Stimulated activated CD4-positive, alpha-beta T cell treated with anti-CD3 and anti-CD28 coated beads, Interleukin-15, amount 100 ng/mL, for 48 hours (primary cell): ENCODE data around the gene OR6M1.

ENCODE experiments used
- DNase-seq, 2 donors: peaks; one replicate each; pipeline ENCODE4 v3.0.0-alpha.2; 2020; ENCODE audit warnings: low read depth in 2 of 2

Gene OR6M1

DNA sequence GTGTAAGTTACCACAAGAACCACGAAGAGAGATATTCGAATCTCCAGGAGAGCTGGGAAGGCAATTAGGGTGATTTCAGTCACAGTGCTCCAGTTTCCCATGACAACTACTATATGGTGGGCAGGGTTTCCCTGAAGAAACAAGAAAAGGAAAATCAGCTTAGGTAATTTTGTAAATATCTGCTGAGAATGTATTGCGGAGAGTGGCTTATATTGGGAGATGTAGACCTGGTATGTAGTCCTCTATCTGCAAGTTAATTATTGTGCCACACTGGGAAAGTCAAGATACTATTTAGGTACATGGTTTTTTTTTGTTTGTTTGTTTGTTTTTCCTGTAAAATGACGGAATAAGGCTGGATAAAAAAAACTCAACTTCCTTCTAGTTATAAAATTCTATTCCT is at the start of gene OR6M1:
Gene OR6M1 (minus strand): TSS at position 101 of the 400 bp plus-strand sequence. CDS start 0 bp downstream, at position 101.
- DNase-seq, result no peak

DNA sequence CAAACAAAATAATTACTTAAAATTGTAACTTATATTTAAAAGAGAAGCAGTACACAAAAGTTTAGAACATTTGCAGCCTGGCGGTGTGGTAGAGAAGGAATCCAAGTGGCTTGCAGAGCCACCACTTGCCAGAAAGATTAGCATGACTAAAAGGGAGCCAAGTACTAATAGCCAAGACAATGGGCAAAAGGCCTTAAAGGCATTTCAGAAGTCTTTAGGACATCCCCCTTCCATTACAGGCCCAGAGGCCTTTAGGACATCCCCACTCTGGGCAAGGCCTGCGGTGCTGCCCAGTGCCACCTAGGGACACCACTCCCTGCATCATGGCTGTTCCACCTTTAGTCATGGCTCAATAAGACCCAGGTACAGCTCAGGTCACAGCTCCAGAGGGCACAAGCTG is 46.9 kb upstream of the OR6M1 start:
- DNase-seq, result no peak

GRCh38 chr11:123852321-123852720 is 46.2 kb upstream of the OR6M1 start:
- DNase-seq, result no peak

GRCh38 chr11:123851110-123851509 is 45.0 kb upstream of the OR6M1 start:
- no peak for DNase-seq

GRCh38 chr11:123841174-123841573 is 35.0 kb upstream of the OR6M1 start:
- DNase-seq, result no peak

DNA sequence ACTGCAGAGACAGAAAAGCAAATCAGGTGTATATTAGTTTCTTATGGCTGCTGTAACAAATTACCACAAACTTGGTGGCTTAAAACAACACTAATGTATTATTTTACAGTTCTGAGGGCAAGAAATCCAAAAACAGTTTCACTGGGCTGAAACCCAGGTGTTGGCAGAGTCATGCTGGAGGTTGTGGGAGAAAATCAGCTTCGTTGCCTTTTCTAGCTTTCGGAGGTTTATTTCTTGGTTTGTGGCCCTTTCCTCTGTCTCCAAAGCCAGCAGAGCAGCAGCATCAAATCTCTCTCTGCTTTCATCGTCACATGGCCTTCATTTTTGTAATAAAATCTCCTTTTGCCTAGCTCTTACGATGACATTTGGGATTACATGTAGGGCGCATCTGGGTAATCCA is 33.0 kb upstream of the OR6M1 start:
- no peak for DNase-seq

GRCh38 chr11:123838659-123839058 is 32.5 kb upstream of the OR6M1 start:
- DNase-seq, result no peak

- DNase-seq, result no peak
Measured at GRCh38 chr11:123838199-123838598, 32.0 kb upstream of the OR6M1 start.

DNA sequence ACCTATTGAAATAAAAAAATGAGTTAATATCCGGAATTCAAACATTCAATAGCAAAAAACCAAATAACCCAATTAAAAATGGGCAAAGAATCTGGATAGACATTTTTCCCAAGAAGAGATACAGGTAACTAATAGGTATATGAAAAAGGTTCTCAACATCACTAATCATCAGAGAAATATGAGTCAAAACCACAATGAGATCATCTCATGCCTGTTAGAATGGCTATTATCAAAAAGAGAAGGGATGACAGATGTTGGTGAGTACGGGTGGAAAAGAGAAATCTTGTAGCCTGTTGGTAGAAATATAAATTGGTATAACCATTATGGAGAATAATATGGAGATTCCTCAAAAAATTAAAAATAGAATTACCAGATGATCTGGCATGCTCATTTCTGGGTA is 26.9 kb upstream of the OR6M1 start:
- DNase-seq, result no peak

DNA sequence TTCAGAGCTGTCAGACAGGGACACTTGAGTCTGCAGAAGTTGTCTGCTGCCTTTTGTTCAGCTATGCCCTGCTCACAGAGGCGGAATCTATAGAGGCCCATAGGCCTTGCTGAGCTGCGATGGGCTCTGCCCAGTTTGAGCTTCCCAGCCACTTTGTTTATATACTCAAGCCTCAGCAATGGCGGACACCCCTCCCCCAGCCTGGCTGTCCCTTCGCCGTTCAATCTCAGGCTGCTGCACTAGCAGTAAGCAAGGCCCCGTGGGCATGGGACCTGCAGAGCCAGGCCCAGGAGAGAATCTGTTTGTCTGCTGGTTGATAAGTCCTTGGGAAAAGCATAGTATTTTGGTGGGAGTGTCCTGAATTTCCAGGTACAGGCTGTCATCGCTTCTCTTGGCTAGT is 23.6 kb upstream of the OR6M1 start:
- no peak for DNase-seq

- no peak for DNase-seq
Measured at GRCh38 chr11:123822599-123822998, 16.4 kb upstream of the OR6M1 start.

DNA sequence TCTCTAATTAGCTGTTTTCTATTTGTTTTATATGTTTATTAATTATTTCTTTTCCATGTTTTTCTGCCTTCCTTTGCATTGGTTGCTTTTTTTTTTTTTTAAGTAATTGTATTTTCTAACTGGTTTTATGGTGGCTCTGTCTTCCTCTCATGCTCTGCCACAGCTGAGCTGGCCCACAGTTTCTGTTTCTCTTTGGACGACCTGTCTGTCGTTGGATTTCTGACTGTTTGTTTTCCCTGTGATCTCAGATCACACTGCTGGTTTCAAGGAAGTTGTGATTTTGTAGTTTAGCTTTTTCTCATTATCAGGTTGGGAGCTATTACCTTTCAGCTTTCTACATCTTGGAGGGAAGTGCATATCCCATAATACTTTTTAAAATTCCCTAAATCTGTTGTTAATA is 15.9 kb upstream of the OR6M1 start:
- no peak for DNase-seq

DNA sequence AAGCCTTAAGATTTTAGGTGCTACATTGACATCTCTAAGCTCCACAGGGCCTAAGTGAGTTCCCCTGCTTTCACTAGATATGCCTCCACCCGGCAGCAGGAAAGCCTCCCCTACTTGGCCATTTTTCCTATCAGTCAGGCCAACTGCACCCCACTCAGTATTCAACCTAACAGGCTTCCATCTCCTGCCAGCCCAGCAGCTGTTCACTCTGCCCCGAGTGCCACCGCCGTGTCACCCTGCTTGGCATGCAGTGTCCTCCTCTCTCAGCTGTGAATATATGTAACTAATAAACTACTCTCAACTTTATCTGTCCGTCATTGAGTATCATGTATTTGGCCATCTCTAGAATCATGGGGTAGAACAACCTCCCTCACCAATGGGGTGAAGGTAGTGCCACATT is 9.0 kb upstream of the OR6M1 start:
- no peak for DNase-seq

- no peak for DNase-seq
Measured at GRCh38 chr11:123801765-123802164, 4.4 kb downstream of the OR6M1 start.

- no peak for DNase-seq
Measured at GRCh38 chr11:123800036-123800435, 6.1 kb downstream of the OR6M1 start.

DNA sequence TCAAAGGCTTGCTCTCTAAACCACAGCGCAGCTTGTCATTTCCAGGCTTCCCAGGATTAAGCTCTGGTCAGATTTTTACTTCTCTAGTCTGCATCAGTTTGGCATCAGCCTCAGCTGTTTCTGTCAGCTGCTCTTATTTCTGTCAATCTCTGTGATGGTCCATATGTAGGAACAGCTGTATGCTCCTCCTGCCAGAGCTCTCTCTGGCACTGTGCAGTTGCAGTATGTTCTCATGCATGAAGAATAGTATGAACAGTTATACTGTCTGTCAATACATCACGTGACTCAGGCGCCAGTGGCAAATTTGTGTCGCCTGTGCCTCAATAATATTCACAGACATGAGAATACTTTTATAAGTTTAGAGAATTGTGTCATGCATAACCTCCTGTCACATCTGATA is 6.7 kb downstream of the OR6M1 start:
- no peak for DNase-seq

GRCh38 chr11:123798513-123799252 is 7.5 kb downstream of the OR6M1 start:
- DNase-seq, result no peak

DNA sequence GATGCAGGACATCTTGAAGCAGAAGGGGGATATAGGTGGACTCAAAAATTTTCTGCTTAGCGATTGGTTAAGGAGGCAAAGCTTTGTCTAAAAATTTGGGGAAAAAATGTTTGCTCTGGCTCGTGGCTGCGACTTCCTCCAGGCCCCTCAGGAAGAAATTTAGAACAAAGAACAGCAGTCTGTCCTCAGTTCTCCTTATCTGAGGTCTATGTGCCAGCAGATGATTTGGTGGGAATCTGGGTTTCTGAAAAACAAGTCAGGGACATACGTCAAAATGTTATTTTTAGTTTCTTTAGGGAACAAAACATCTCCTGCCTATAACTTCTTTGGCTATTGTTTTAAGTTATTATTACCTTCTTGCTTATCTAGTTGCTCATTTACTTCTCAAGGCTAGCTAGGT is 8.1 kb downstream of the OR6M1 start:
- no peak for DNase-seq

- DNase-seq, result no peak
Measured at GRCh38 chr11:123797541-123797940, 8.6 kb downstream of the OR6M1 start.

DNA sequence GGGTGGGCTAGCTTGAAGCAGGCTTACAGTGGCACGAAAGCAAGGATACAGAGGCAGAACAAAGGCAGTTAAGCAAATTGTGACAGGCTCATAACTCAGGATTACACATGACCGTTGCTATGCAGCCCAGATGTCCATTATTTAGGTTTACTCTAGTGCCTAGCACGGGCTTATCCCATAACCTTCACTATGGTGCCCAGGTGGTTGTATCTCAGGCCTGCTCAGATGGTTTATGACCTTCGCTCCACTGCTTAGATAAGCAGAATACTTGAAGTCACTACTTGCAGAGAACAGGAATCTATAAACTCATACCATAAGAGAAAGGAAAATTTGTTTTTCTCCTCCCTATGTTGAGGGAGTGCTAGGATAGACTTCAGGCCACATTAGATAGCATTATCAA is 9.0 kb downstream of the OR6M1 start:
- DNase-seq, result no peak

DNA sequence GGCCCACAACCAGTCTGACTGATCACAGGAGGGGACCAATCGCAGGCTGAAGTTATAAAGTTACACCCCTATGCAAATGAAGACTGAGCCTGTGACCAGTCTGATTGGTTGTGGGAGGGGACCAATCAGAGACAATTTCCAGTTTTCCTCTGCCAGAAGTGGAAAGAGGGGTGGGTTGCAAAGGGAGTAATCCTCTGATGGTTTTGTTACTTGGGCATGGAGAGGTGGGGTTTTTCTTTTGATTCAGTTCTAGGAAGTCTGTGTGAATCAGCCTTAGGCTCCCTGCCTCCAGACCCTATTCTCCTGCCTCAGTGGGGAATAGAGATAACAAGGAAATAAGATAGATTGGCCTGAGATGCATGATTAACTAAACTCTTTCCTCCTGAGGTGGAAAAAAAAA is 9.9 kb downstream of the OR6M1 start:
- no peak for DNase-seq

DNA sequence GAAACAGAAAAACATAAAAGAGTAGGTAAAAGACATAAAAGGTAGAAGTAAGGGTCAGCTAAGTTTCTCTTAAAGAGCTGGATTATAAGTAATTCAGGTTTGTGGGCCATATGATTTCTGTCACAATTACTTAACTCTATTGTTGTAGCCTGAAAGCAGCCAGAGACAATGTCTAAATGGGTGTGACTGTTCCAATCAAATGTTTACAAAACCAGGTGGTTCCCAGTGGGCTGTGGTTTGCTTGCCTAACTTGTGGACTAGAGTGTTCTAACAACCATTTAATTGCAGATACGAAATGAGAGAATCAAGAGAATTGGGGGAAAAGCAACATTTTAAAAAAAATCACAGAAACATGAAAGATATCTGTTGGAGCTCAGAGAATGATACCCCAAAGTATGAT is 22.6 kb downstream of the OR6M1 start:
- DNase-seq, result no peak

GRCh38 chr11:123778511-123778910 is 27.6 kb downstream of the OR6M1 start:
- no peak for DNase-seq
